LNCAP (cell line): ENCODE measurements around the gene SOX1.

Experiments
- CTCF ChIP-seq: fragments of 450-650 bp; IDR thresholded peaks from 2 replicates; pipeline ENCODE4 v1.5.1; 2017; ENCODE audit warnings: mild to moderate bottlenecking

Gene SOX1

GRCh38 chr13:112069061-112069844 is 2.3 kb downstream of the SOX1 start:
- no peak for TF ChIP-seq CTCF

- no peak for TF ChIP-seq CTCF
Observed at GRCh38 chr13:112069845-112070251, 2.9 kb downstream of the SOX1 start.

- no peak for TF ChIP-seq CTCF
Observed at GRCh38 chr13:112071102-112071722, 4.3 kb downstream of the SOX1 start.

- no peak for TF ChIP-seq CTCF
Observed at GRCh38 chr13:112071723-112072533, 5.0 kb downstream of the SOX1 start.

GRCh38 chr13:112072534-112073244 is 5.7 kb downstream of the SOX1 start:
- TF ChIP-seq CTCF, result no peak

- no peak for TF ChIP-seq CTCF
Observed at GRCh38 chr13:112073245-112074138, 6.5 kb downstream of the SOX1 start.
